HG02610 (cell line): ENCODE data around the gene TRIM61.
"Not testable (repeated sequence)": the region's sequence is repeated elsewhere in the genome, so short reads cannot be mapped to it uniquely, and the experiment has no call there.

Experiments used
- ATAC-seq: cut with Tn5 transposase; IDR thresholded peaks from one replicate; pipeline ENCODE4 v1.9.1; 2021; ENCODE audit warnings: mild to moderate bottlenecking, moderate library complexity; ENCODE audit not compliant: unreplicated experiment

The TRIM61 gene

GRCh38 chr4:164977243-164978164 lies at the start of gene TRIM61:
Gene TRIM61 (minus strand): TSS chr4:164977657. CDS start chr4:164970002, 7,655 bp downstream.
- ATAC-seq, result peak; percentile 100

- ATAC-seq, result not testable (repeated sequence)
Observed at GRCh38 chr4:165025782-165026181, 48.3 kb upstream of the TRIM61 start.

- ATAC-seq, result not testable (repeated sequence)
Observed at GRCh38 chr4:165019995-165020394, 42.5 kb upstream of the TRIM61 start.

- ATAC-seq, result no peak
Observed at GRCh38 chr4:165016971-165017370, 39.5 kb upstream of the TRIM61 start.

DNA sequence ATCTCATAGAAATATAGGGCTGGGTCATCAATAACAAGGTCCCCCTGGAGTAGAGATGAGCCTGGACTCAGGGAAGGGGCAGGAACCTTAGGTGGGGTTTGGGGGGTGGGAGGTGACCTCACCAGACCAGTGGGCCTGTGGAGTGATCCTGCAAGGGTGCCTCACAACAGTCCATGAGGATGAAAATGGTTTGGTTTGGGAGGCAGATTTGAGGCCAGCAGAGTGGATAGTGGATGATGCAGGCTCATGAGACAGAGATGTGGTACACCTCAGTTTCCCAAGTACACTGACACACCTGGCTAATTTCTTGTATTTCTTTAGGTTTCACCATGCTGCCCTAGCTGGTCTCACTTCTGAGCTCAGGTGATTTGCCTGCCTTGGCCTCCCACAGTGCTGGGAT lies 36.2 kb upstream of the TRIM61 start:
- ATAC-seq, result no peak

DNA sequence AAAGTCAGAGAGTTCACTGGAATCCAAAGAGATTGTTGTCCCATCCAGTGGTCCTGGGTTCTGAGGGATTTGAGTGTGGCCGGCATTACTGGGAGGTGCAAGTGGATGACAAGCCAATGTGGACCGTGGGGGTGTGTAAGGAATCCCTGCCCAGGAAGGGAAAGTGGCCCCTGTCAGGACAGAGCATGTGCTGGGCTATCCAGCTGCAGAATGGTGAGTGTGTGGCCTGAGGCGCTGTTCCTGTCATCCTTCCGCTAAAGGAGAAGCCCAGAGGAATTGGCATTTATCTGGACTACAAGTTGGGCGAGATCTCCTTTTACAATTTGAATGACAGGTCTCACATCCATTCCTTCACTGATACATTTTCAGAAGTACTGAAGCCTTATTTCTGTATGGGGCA lies 33.9 kb upstream of the TRIM61 start:
- ATAC-seq, result no peak

DNA sequence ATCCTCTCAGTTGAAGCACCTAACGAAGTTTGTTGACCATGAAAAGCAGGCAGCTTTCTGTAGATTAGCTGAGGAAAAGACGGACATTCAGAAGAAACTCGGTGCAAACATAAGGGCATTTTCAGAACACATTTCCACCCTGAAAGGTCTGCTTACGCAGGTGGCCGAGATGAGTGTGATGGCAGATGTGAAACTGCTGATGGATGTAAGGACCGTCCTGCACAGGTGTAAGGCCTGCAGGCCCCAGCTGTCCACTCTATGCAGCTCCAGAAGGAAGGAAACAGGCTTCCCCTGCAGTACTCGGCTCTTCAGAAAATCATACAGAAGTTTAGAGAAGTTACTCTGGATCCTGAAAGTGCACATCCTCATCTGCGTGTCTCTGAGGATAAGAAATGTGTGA lies 33.5 kb upstream of the TRIM61 start:
- ATAC-seq, result no peak

GRCh38 chr4:165010487-165010886 lies 33.0 kb upstream of the TRIM61 start:
- no peak for ATAC-seq

DNA sequence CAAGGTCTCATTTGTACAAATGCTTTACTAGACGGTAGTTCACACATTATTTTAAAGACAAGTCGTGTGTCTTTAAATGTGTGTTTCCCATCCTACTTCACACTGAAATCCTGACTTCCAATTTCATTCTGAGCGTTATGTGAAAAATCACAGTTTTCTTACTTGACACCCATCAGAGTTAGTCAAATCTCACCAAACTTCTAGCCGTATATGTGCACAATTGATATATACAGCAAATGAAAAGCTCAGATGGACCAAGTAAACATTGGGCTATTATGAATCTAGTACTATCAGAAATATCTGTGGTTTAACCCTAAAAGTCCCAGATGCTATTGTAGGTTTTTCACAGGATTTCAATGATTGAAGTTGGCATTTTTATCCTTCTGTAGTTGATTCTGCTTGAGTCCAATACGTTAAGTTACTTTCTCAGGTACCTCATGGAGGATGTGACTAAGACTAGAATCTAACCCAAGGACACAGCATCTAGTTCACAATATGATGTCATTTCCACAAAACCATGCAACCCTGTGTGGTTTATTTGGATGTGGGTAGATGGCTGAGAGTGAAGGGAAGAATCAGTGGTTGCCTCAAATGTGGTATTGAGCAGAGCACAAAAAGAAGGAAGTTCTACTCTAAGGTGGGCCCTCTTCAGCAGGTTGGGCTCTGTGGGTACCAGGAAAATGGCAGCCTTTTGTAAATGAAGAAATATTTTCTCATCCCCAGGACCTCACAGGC lies 32.2 kb upstream of the TRIM61 start:
- ATAC-seq, result peak; percentile 95

- no peak for ATAC-seq
Observed at GRCh38 chr4:165006886-165007285, 29.4 kb upstream of the TRIM61 start.

DNA sequence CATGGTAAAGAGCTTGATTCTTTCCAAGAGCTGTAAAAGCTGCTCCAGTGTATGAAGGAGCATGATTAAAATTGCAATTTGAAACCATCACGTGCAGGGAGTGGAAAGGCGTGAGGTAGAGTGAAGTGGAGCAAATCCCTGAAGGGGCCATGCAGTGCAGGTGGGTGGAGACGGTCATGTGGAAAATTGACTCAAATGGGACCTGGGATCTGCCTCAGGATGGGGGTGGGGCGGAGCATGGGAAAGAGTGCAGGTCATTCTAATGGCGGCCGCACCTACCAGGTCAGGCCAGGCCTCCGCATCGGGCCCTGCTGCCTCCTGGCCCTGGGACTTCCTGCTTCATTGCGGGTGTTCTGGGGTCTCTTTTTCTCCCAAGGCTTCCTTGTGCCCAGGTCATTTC lies 29.0 kb upstream of the TRIM61 start:
- ATAC-seq, result no peak

GRCh38 chr4:165005352-165005925 lies 28.0 kb upstream of the TRIM61 start:
- ATAC-seq, result no peak

DNA sequence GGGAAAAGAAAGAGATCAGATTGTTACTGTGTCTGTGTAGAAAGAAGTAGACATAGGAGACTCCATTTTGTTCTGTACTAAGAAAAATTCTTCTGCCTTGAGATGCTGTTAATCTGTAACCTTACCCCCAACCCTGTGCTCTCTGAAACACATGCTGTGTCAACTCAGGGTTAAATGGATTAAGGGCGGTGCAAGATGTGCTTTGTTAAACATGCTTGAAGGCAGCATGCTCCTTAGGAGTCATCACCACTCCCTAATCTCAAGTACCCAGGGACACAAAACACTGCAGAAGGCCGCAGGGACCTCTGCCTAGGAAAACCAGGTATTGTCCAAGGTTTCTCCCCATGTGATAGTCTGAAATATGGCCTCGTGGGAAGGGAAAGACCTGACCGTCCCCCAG lies 24.5 kb upstream of the TRIM61 start:
- not testable (repeated sequence) for ATAC-seq

DNA sequence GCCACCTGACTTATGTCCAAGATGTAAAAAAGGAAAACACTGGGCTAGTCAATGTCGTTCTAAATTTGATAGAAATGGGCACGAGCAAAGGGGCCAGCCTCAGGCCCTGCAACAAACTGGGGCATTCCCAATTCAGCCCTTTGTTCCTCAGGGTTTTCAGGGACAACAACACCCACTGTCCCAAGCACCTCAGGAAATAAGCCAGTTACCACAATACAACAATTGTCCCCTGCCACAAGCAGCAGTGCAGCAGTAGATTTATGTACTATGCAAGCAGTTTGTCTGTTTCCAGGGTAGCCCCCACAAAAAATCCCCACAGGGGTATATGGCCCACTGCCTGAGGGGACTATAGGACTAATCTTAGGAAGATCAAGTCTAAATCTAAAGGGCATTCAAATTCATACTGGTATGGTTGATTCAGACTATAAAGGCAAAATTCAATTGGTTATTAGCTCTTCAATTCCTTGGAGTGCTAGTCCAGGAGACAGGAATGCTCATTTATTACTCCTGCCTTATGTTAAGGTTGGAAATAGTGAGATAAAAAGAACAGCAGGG lies 21.1 kb upstream of the TRIM61 start:
- ATAC-seq, result not testable (repeated sequence)

DNA sequence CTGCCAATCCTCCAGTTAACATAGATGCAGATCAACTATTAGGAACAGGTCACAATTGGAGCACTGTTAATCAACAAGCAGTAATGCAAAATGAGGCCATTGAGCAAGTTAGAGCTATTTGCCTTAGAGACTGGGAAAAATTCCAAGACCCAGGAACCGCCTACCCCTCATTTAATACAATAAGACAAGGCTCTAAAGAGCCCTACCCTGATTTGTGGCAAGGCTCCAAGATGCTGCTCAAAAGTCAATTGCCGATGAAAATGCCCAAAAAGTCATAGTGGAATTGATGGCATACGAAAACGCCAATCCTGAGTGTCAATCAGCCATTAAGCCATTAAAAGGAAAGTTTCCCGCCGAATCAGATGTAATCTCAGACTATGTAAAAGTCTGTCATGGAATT lies 20.5 kb upstream of the TRIM61 start:
- ATAC-seq, result no peak

DNA sequence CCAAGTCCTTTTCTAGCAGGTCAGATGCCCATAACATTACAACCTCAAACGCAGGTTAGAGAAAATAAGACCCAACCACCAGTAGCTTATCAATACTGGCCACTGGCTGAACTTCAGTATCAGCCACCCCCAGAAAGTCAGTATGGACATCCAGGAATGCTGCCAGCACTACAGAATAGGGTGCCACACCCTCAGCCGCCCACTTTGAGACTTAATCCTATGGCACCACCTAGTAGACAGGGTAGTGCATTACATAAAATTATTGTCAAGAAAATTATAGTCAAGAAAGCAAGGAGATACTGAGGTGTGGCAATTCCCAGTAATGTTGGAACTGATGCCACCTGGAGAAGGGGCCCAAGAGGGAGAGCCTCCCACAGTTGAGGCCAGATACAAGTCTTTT lies 19.9 kb upstream of the TRIM61 start:
- no peak for ATAC-seq

- not testable (repeated sequence) for ATAC-seq
Observed at GRCh38 chr4:164996123-164996522, 18.7 kb upstream of the TRIM61 start.

- ATAC-seq, result not testable (repeated sequence)
Observed at GRCh38 chr4:164990786-164991185, 13.3 kb upstream of the TRIM61 start.

DNA sequence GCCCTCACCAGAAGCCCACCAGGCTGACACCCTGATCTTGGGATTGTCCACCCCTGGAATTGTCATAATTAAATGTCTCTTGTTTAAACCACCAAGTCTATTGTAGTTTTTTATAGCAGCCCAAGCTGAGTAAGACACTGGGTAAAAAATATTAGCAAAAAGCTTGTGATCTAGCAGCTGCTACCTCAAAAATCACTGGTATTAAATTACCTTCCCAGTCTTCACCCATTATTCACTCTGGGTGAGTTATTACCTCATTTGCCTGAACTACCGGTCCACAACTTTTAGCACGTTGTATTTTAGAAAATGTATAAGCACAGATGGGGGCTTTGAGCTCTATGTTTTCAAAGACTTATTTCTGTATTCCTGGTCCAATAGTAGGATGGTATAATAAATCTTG lies 12.0 kb upstream of the TRIM61 start:
- ATAC-seq, result no peak

DNA sequence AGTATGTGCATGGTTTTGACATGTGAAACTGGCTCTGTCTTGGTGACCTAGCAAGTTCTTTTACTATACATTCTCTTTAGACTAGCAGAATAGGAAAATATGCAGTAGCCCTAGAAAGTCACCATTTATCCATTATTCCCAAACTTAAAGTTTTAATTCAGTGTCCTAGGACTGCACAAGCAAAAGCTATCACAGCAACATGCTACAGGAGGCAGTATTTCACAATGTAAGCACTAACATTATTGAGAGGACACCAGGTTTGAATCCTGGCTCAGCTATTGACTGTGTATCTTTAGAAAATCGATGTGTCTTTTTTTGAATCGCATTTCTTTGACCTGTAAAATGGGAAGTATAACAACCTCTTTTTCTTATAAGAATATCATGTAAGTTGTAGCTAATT lies 5.5 kb downstream of the TRIM61 start:
- not testable (repeated sequence) for ATAC-seq

GRCh38 chr4:164959896-164960295 lies 17.6 kb downstream of the TRIM61 start:
- ATAC-seq, result no peak
